GM12891 (cell line): ENCODE data around the gene LYPD6B.

Source experiments
- DNase-seq: peaks from one replicate; pipeline ENCODE4 v3.0.0; 2011; ENCODE audit warnings: low spot score; ENCODE audit not compliant: insufficient read length
- FAIRE-seq: peaks from 2 replicates; lab custom pipeline; 2011; peaks lifted over from hg19 to GRCh38; lab: Jason Lieb, UNC
- PAX5 ChIP-seq: IDR thresholded peaks from 2 replicates; pipeline ENCODE4 v1.6.1; 2011; ENCODE audit warnings: low read length, moderate library complexity, mild to moderate bottlenecking; ENCODE audit not compliant: insufficient read depth, severe bottlenecking
- POLR2A ChIP-seq: IDR thresholded peaks from 2 replicates; pipeline ENCODE4 v1.6.1; 2011; ENCODE audit warnings: low read depth, low read length, control low read depth
- POLR2AphosphoS5 ChIP-seq: IDR thresholded peaks from 2 replicates; pipeline ENCODE4 v1.6.1; 2011; ENCODE audit warnings: low read depth, low read length, control low read depth
- POU2F2 ChIP-seq: IDR thresholded peaks from 2 replicates; pipeline ENCODE4 v1.6.1; 2011; ENCODE audit warnings: low read depth, mild to moderate bottlenecking, control low read depth, low read length, moderate library complexity
- SPI1 ChIP-seq: IDR thresholded peaks from 2 replicates; pipeline ENCODE4 v1.6.1; 2011; ENCODE audit warnings: low read depth, low read length, control low read depth
- TAF1 ChIP-seq: IDR thresholded peaks from 2 replicates; pipeline ENCODE4 v1.6.1; 2011; ENCODE audit warnings: low read depth, low read length, control low read depth

LYPD6B gene

DNA sequence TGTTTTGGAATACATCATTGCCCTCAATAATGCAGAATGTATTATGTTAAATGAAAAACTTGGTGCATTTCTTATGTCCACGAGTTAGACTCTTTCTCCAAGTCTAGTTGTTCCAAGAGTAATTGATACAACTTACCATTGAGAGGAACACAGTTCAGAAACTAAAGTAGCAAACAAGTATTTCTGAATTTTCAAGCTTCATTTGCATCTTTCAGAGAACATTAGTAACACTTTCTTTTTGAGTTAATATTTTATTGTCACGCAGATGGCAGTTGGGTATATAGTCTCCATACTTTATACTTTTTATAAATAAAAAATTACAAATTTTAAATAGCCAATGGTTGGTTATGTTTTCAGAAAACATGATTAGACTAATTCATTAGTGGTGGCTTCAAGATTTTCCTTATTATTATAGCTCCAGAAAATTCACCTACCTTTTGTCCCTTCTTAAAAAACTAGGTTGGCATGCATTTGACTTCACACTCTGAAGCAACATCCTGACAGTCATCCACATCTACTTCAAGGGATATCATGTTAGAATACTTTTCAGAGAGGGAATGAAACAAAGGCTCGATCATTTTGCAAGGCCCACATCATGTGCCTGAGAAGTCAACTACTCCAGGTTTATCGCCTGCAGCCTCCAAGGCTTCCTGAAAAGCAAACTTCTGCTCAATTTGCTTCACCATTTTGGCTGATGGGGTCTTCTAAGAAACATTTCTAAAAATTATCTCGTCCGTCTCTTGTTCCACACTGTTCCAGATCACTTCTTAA lies 29.9 kb downstream of the LYPD6B start:
- TF ChIP-seq TAF1 (no peak), PAX5 (no peak), POLR2A (no peak), POU2F2 (no peak), POLR2AphosphoS5 (no peak), SPI1 (no peak)
- DNase-seq (no peak), FAIRE-seq (peak; percentile 51)

DNA sequence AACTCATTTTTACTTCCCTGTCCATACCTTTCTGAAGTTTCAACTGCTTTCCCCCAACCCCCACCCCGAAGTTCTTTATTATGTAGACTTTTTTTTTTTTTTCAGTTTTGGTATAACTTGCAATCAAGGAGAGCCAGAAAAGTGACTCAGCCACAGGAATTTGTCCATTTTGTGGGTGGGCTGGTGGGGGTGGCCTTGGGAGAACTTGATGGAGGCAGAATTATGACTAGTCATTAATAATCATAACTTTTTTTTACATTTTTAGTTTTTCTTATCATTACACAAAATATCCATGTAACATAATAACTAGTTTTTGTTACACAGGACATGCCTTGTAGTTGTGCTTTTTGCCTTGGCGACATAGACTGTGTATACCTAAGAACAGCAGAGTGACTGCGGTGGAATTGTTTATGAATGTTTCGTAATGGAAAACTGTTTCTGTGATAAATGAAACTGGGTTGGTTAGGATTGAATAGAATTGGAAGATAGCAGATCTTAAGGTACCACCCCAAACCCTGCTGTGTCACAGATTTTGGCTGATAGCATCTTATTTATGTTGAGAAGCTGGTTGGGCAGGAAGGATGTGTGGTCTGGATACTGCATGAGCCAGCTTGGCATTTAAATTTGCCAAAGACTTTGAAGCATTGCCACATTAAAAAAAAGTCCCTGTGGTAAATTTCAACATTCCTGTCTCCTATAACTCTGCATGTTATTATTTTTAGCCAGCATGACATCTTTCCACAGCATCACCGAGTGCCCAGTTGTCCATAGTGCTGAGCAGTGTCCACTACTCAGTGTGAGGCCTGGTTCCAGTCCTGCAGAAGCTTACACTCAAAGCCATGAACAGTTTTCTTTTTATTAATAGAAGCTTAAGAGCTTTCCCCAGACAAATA lies 30.7 kb downstream of the LYPD6B start:
- FAIRE-seq (no peak), DNase-seq (no peak)
- no peak for TF ChIP-seq POLR2A
- no peak for TF ChIP-seq TAF1
- TF ChIP-seq POLR2AphosphoS5 = no peak
- TF ChIP-seq SPI1 = no peak
- no peak for TF ChIP-seq POU2F2
- TF ChIP-seq PAX5 = no peak

DNA sequence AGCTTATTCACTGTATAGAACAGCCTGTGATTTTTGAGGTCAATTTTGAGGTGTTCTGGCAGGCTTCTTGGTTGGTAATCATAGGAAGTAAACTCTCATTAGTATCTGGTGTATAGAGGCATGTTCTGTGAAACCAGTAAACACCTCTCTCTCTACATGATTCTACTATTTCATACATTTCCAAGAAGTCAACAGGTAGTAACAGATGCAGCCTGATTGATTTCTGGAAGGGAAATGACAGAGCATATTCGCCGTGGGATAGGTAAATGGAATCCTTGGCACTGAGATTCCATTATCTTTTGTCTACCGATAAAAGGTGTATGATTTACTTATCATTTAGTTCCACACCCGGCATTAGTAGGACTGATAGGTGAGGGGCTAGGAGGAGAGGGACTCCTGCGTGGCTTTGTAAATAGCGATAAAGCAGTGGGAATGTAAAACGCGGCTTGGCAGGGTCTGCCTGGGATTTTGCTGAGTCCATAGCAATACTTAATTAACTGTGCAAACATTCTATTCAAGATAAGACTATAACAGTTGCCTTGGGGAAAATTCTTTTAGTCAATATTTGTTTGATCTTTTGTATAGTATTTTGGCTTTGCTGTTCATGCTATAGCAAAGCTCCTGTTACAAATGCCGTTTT lies 32.3 kb downstream of the LYPD6B start:
- no peak for FAIRE-seq
- DNase-seq = no peak
- no peak for TF ChIP-seq POLR2A
- no peak for TF ChIP-seq SPI1
- TF ChIP-seq POLR2AphosphoS5 = no peak
- TF ChIP-seq TAF1 = no peak
- no peak for TF ChIP-seq PAX5
- no peak for TF ChIP-seq POU2F2

DNA sequence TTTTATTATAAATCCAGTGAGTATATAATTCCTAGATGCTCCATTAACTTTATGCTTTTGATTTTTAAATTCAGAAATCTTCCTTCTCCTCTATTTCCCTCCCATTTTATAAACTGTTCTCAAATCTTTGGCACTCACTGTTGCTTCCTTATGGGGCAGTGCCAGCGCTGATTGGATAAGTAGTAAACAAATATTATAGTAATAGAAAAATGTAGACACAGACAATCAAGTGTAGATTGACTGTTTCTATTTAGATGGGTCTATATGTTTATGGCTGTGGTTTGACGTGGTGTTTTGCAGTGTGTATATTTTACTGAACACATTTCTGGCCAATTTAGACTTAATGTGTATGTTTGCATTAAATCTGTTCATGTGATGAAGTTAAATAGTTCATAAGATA lies 36.6 kb downstream of the LYPD6B start:
- no peak for DNase-seq
- no peak for FAIRE-seq
- no peak for TF ChIP-seq TAF1
- TF ChIP-seq POLR2AphosphoS5 = no peak
- TF ChIP-seq PAX5 = no peak
- no peak for TF ChIP-seq POLR2A
- no peak for TF ChIP-seq POU2F2
- no peak for TF ChIP-seq SPI1

DNA sequence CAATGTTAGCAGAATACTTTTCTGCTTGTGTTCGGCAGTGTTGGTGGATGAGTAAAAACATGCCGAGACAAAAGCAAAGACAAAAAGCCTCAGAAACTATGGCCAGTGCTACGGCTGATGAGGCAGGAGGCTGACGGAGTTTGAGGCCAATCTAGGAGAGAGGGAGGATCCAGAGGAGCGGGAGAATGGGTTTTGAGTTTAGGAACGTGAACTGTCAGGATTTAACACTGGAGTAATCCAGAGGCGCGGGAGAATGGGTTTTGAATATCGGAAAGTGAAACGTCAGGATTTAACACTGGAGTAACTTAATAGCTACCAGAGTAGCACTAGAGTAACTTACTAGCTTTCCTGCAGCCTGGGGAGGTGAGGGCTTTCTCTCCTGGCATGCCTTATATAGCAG lies 37.4 kb downstream of the LYPD6B start:
- TF ChIP-seq POU2F2 = no peak
- TF ChIP-seq PAX5 = no peak
- TF ChIP-seq POLR2A = no peak
- TF ChIP-seq SPI1 = no peak
- TF ChIP-seq TAF1 = no peak
- TF ChIP-seq POLR2AphosphoS5 = no peak
- FAIRE-seq = no peak
- no peak for DNase-seq

DNA sequence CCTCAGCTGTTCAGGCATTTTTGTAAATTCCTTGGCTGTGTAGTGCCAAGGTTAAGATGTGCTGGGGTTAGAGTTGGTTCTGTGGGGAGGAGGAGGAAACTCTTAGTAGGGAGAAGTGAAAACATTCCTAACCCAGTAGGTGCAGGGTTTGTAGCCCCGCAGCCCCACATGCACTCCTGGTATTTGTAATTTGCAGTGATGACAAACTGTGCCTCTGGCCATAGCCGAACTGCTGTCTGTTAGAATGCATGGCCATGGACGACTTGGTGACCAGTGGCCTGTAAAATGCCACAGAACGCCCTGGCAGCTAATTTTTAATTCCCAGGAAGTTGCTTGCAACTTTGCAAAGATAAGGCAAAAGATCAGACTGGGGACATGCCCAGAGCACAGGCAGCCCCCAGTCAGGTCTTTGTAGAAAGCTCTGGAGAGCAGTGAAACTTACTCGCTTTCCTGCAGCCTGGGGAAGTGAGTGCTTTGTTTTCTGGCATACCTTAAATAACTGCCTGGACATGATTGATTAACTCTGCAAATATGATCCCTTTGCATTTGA lies 38.4 kb downstream of the LYPD6B start:
- TF ChIP-seq POLR2AphosphoS5 (no peak), TAF1 (no peak), SPI1 (no peak), POLR2A (no peak), POU2F2 (no peak), PAX5 (no peak)
- FAIRE-seq = no peak
- no peak for DNase-seq

DNA sequence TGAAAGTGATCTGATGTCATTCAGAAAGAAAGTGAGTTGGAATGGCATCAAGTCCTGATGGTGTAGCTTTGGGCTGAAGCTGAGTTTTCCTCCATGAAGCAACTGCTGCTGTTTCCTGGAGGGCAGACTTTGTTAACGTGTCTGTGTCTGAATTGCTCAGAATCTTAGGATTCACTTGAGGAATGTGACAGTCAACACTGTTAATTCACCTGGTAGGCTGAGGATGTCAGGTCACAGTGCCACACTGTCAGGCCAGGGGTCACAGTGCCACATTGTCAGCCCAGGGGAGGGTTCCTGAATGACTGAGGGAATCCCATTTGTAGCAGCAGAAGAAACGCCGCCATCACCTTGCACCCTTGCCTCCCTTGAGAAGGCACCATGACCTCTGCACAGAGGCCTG lies 39.4 kb downstream of the LYPD6B start:
- no peak for TF ChIP-seq POU2F2
- FAIRE-seq (no peak), DNase-seq (no peak)

DNA sequence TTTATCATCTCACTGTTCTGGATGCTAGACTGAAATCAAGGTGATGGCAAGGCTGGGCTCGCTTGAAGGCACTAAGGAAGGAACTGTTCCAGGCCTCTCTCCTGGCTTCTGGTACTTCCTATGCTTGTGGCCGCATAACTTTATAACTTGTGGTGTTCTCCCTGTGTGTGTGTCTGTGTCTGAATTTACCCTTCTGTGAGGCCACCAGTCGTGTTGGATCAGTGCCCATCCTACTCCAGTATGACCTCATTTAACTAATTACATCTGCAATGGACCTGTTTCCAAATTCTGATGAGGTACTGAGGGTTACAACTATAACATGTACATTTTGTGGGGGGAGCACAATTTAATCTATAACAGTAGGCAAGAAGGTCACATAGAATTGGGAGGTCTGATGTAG lies 41.6 kb downstream of the LYPD6B start:
- FAIRE-seq (peak; percentile 63), DNase-seq (no peak)
- TF ChIP-seq POU2F2 = no peak
- no peak for TF ChIP-seq POLR2A
- no peak for TF ChIP-seq TAF1
- no peak for TF ChIP-seq PAX5
- TF ChIP-seq POLR2AphosphoS5 = no peak
- no peak for TF ChIP-seq SPI1

DNA sequence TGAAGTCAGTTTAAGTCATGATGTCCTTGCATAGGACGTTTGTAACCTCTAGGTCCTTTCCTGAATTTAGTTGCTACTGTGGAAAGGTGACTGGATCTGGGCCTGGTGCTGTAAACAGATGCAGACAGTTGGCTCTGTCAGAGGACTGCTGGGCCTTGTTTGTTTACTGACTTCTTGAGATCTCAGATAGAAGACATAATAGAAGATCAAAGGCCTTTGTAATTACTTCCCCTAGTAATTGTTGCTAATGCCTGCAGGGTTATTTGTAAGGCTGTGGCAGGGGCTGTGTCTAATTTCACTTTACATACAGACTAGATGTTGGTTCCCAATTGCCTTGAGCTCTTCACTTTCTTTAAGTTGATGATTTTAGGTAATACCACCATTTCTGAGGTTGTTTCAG lies 42.5 kb downstream of the LYPD6B start:
- no peak for FAIRE-seq
- DNase-seq = no peak
- TF ChIP-seq POLR2AphosphoS5 (no peak), TAF1 (no peak), PAX5 (no peak), POU2F2 (no peak), POLR2A (no peak), SPI1 (no peak)

DNA sequence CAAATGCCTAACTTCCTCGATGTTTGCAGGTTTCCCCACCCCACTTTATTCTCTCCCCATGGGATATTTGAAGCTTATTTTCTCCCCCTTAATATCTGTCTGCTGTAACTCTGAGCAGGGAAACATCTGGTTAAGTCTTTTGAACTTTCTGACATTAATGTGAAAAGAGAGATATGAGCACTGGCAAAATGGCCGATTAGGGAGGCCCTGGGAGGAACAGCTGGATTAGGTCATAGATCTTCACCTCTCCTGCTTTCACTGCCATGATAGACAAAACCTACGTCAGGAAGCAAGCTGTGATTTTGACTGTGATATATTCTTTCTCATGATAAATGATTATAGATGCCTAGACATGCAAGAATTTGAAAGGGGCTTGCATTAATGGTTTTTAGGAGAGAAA lies 43.6 kb downstream of the LYPD6B start:
- DNase-seq (no peak), FAIRE-seq (no peak)
- no peak for TF ChIP-seq PAX5
- no peak for TF ChIP-seq POLR2AphosphoS5
- TF ChIP-seq POLR2A = no peak
- no peak for TF ChIP-seq SPI1
- TF ChIP-seq POU2F2 = no peak
- no peak for TF ChIP-seq TAF1
